Endodermal cell (in vitro differentiated cells): ENCODE data around the gene RFWD3. TPM values are rescaled to one million over a fixed set of nuclear protein-coding genes. Genes with fewer than 3 reads are reported as not detected.
A peak's percentile ranks its signal among the peaks of the same experiment; 100 is the strongest.

Source experiments
- DNase-seq: peaks from one replicate; pipeline ENCODE4 v3.0.0-alpha.2; 2017
- H3K27ac ChIP-seq: 2 replicates; pipeline ENCODE4 v1.5.1; 2013; ENCODE audit warnings: mild to moderate bottlenecking, low read depth, low read length, moderate library complexity
- H3K27me3 ChIP-seq: 2 replicates; pipeline ENCODE4 v1.6.1; 2013; ENCODE audit warnings: mild to moderate bottlenecking, low read length, moderate library complexity; ENCODE audit not compliant: insufficient read depth, control insufficient read depth, poor library complexity, severe bottlenecking
- H3K36me3 ChIP-seq: 2 replicates; pipeline ENCODE4 v1.7.0; 2013; ENCODE audit warnings: mild to moderate bottlenecking, low read length, moderate library complexity; ENCODE audit not compliant: control insufficient read depth, insufficient read depth
- H3K4me1 ChIP-seq: one replicate; pipeline ENCODE4 v1.7.0; 2013; ENCODE audit warnings: low read length; ENCODE audit not compliant: control insufficient read depth, insufficient read depth
- H3K4me3 ChIP-seq: 2 replicates; pipeline ENCODE4 v1.5.1; 2013; ENCODE audit warnings: mild to moderate bottlenecking, low read length, moderate library complexity
- H3K9ac ChIP-seq: 2 replicates; pipeline ENCODE4 v1.6.1; 2013; ENCODE audit warnings: mild to moderate bottlenecking, low read length, moderate library complexity; ENCODE audit not compliant: poor library complexity, severe bottlenecking; ENCODE audit errors: extremely low read depth
- H3K9me3 ChIP-seq: 2 replicates; pipeline ENCODE4 v1.6.1; 2013; ENCODE audit warnings: mild to moderate bottlenecking, low read length, moderate library complexity; ENCODE audit not compliant: control insufficient read depth
- H3K27ac Mint-ChIP-seq: 2 replicates; pipeline ENCODE4 v1.8.0; 2020; ENCODE audit warnings: mixed read lengths
- H3K27me3 Mint-ChIP-seq: 2 replicates; pipeline ENCODE4 v1.8.0; 2021; ENCODE audit warnings: mild to moderate bottlenecking, mixed read lengths; ENCODE audit not compliant: insufficient read depth
- H3K36me3 Mint-ChIP-seq: 2 replicates; pipeline ENCODE4 v1.8.0; 2020; ENCODE audit warnings: low read depth, mixed read lengths
- H3K4me1 Mint-ChIP-seq: 2 replicates; pipeline ENCODE4 v1.8.0; 2020; ENCODE audit warnings: mixed read lengths
- H3K4me3 Mint-ChIP-seq: 2 replicates; pipeline ENCODE4 v1.8.0; 2020; ENCODE audit warnings: mild to moderate bottlenecking, moderate library complexity, mixed read lengths
- H3K9me3 Mint-ChIP-seq: 2 replicates; pipeline ENCODE4 v1.8.0; 2020; ENCODE audit warnings: mild to moderate bottlenecking, mixed read lengths
- WGBS, 2 experiments: methylation state at CpG; one replicate each; pipeline versions ENCODE4 v1.1.5 to v1.1.7; 2013; ENCODE audit warnings: missing lambda C conversion rate in 2 of 2, mixed read lengths in 1 of 2; ENCODE audit not compliant: insufficient coverage in 1 of 2, insufficient read length in 1 of 2; 5-methylcytosine and 5-hydroxymethylcytosine counted together
- total RNA-seq, 2 donors: library from RNA; stranded (reverse); fragmentation: NEBNext Ultra II Directional in 1 of 2; extraction: Animal tissue kit (Norgen Biotek cat#: 25700) in 1 of 2; gene quantifications; 2 replicates in 1 of 2; 3 replicates in 1 of 2; pipeline ENCODE4 v1.2.1, GENCODE V29; 2021
- TF ChIP-seq, protein P1 (sequence below): fragments of 200-600 bp; sonication (generic); conservative IDR thresholded peaks from 2 replicates; pipeline ENCODE4 v1.5.0; 2021; ENCODE audit warnings: antibody characterized with exemption, mild to moderate bottlenecking

RFWD3 gene
- total RNA-seq, 2 donors from 2014 or later: 81.7 to 97.7 TPM

DNA sequence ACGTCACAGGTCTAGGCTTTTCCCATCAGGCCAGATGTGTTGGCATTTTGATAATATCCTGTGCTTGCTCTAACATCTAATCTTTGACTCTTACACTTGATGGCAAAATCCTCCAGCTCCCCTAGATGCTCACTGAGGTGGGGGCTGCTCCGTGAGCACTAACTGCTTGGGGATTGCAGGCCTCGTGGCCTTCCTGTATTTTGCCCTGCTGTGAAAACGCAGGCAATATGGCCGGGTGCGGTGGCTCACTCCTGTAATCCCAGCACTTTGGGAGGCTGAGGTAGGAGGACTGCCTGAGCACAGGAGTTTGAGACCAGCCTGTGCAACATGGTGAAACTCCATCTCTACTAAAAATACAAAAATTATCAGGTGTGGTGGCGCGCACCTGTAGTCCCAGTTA lies 43.7 kb upstream of the RFWD3 start:
- Histone ChIP-seq H3K27ac (no peak overlapping the region), H3K4me1 (no peaks in the 10 kb centered on the region), H3K9me3 (no peaks in the 10 kb centered on the region), H3K4me3 (no peak overlapping the region), H3K27me3 (no peaks in the 10 kb centered on the region), H3K36me3 (no peaks in the 10 kb centered on the region), H3K9ac (no peak overlapping the region)
- H3K9me3 Mint-ChIP-seq: no peaks in the 10 kb centered on the region
- 95 to 100% methylated on average over 1 to 8 of the region's 8 CpGs for WGBS, 2 experiments
- H3K27ac Mint-ChIP-seq: no peak overlapping the region
- no peak for DNase-seq
- TF ChIP-seq, protein P1, sequence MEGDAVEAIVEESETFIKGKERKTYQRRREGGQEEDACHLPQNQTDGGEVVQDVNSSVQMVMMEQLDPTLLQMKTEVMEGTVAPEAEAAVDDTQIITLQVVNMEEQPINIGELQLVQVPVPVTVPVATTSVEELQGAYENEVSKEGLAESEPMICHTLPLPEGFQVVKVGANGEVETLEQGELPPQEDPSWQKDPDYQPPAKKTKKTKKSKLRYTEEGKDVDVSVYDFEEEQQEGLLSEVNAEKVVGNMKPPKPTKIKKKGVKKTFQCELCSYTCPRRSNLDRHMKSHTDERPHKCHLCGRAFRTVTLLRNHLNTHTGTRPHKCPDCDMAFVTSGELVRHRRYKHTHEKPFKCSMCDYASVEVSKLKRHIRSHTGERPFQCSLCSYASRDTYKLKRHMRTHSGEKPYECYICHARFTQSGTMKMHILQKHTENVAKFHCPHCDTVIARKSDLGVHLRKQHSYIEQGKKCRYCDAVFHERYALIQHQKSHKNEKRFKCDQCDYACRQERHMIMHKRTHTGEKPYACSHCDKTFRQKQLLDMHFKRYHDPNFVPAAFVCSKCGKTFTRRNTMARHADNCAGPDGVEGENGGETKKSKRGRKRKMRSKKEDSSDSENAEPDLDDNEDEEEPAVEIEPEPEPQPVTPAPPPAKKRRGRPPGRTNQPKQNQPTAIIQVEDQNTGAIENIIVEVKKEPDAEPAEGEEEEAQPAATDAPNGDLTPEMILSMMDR: no peak
- no peak overlapping the region for H3K4me3 Mint-ChIP-seq
- no peaks in the 10 kb centered on the region for H3K36me3 Mint-ChIP-seq
- H3K27me3 Mint-ChIP-seq: peaks cover 6% of the 10 kb centered on the region
- H3K4me1 Mint-ChIP-seq: no peaks in the 10 kb centered on the region

DNA sequence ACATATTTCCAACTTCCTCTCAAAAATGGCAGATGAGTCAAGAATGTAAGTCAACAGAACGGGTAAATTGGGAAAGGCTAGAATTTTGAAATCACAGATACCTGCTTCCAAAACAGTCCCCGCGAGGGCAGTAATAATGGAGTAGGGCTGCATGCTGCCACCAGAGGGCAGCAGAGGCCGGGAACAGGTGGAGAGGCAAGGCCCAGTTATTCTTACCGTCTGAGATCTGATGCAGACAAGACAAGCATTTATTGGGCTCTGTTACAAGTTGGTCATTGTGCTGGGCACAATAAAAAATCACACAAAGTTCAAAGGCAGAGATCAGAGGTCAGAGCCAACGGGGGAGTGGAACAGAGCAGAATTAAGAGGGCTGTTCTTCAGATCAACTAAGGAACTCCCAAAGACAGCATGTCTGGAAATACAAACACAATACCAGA lies 42.8 kb upstream of the RFWD3 start:
- peak; percentile 93 for DNase-seq
- H3K4me3 Mint-ChIP-seq: no peak overlapping the region
- H3K9ac ChIP-seq: no peak overlapping the region
- H3K4me1 ChIP-seq: no peaks in the 10 kb centered on the region
- no peak overlapping the region for H3K27ac ChIP-seq
- WGBS, 2 experiments: 2 to 4% methylated on average over 4 to 6 of the region's 6 CpGs
- TF ChIP-seq, protein P1: peak; percentile 98
- no peaks in the 10 kb centered on the region for H3K27me3 ChIP-seq
- no peak overlapping the region for H3K4me3 ChIP-seq
- H3K36me3 Mint-ChIP-seq: no peaks in the 10 kb centered on the region
- peaks cover 6% of the 10 kb centered on the region for H3K27me3 Mint-ChIP-seq
- H3K36me3 ChIP-seq: no peaks in the 10 kb centered on the region
- no peaks in the 10 kb centered on the region for H3K4me1 Mint-ChIP-seq
- H3K27ac Mint-ChIP-seq: no peak overlapping the region
- no peaks in the 10 kb centered on the region for H3K9me3 ChIP-seq
- no peaks in the 10 kb centered on the region for H3K9me3 Mint-ChIP-seq

DNA sequence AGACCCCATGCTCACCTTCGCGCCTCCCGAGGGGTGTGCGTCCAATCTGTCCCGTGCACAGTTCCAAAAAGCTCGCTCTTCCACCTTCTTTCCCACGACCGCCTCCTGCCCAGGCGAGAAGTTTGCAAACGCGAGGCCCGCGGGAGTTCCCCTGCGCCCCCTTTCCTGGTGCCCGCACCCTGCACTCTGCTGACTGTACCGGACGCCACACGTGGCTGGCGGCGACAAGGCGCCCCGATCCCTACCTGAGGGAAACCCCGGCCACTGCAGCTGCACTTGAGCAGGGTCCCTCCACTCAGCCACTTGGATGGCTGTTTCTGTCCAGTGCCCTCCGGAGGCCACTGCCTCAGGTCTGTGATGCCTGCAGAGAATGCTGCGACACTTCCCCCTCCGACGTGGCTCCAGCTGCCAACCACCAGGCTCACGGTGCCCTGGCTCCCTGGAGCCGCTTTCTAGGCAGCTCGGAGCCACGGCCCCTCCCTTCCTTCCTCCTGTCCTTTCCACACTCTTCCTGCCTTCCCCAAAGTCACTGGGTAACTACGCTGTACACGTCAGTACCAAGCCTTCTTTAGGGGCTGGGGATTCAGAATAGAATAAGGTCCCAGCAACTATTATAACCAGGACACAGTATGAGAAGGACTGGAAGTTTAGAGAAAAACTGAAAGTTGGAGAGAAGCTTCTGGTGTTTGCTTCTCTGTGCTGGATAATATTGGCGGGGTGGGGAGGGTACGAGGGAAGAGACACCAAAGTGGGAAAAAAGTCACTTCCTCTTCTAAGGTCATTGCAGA lies 34.0 kb upstream of the RFWD3 start, which contains the start of gene MLKL:
TSS of gene MLKL (minus strand) at position 425 of the 788 bp plus-strand sequence. CDS start 5,105 bp downstream, outside the sequence.
- H3K4me1 ChIP-seq: no peaks in the 10 kb centered on the region
- Mint-ChIP-seq H3K4me1 (peaks cover 14% of the 10 kb centered on the region), H3K4me3 (peak within 1 kb of the TSS; percentile 68), H3K27me3 (peaks cover 34% of the 10 kb centered on the region), H3K27ac (no peak within 1 kb of the TSS), H3K9me3 (no peaks in the 10 kb centered on the region), H3K36me3 (no peaks in the 10 kb centered on the region)
- H3K27ac ChIP-seq: no peak within 1 kb of the TSS
- peak within 1 kb of the TSS; percentile 69 for H3K4me3 ChIP-seq
- 22 to 43% methylated on average over 26 to 35 of the region's 35 CpGs for WGBS, 2 experiments
- peaks cover 28% of the 10 kb centered on the region for H3K27me3 ChIP-seq
- H3K36me3 ChIP-seq: no peaks in the 10 kb centered on the region
- no peak within 1 kb of the TSS for H3K9ac ChIP-seq
- H3K9me3 ChIP-seq: no peaks in the 10 kb centered on the region
- peak; percentile 77 for DNase-seq
- TF ChIP-seq, protein P1: peak; percentile 43
